ENCODE measurements around the gene AIF1. TPM values are rescaled to one million over a fixed set of nuclear protein-coding genes. Genes with fewer than 3 reads are reported as not detected.
A peak's percentile ranks its signal among the peaks of the same experiment; 100 is the strongest.

Gene AIF1
- total RNA-seq, 1 donor from 2014 or later = 109 TPM

DNA sequence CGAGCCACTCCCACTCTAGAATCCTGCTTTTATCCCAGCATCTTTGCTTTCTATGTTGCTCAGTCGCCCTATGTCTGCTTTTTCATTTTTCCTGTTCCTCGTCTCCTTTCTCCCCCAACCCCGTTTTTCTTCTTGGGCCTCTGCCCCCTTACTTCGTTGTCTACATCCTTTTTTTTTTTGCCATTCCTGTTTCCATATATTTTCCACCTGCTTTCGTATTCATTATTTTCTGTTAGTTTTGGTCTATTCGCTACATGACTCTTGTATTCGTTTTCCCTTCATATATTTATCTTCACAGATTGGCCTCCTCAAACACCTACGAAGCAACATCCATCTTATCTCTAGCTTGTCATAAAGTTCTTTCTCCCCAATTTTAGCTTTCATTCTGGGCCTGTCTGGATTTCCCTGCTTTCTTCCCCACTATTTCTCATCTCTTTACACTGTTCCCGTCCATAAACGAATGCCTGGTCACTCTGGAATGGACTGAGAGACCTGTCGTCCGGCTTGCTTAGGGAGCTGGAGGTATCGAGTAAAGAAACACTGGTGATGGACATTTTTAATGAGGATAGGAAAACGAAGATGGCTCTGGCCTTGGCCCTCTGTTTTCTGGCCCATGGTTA is 6.4 kb downstream of the AIF1 start:
- Histone ChIP-seq H3K4me1 (peaks cover 22% of the 10 kb centered on the region), H3K27me3 (ENCODE audit: low read depth) (no peaks in the 10 kb centered on the region), H3K4me3 (peak overlapping the region; percentile 80), H3K9me3 (no peaks in the 10 kb centered on the region), H3K36me3 (peaks cover 42% of the 10 kb centered on the region), H3K27ac (peak overlapping the region; percentile 97)
- ATAC-seq (no peak), DNase-seq (no peak)
- intact Hi-C loops (cut with DNase I) = no loop called here
- TF ChIP-seq, protein P1, sequence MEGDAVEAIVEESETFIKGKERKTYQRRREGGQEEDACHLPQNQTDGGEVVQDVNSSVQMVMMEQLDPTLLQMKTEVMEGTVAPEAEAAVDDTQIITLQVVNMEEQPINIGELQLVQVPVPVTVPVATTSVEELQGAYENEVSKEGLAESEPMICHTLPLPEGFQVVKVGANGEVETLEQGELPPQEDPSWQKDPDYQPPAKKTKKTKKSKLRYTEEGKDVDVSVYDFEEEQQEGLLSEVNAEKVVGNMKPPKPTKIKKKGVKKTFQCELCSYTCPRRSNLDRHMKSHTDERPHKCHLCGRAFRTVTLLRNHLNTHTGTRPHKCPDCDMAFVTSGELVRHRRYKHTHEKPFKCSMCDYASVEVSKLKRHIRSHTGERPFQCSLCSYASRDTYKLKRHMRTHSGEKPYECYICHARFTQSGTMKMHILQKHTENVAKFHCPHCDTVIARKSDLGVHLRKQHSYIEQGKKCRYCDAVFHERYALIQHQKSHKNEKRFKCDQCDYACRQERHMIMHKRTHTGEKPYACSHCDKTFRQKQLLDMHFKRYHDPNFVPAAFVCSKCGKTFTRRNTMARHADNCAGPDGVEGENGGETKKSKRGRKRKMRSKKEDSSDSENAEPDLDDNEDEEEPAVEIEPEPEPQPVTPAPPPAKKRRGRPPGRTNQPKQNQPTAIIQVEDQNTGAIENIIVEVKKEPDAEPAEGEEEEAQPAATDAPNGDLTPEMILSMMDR (IDR thresholded peaks at IDR 0.05) = no peak

DNA sequence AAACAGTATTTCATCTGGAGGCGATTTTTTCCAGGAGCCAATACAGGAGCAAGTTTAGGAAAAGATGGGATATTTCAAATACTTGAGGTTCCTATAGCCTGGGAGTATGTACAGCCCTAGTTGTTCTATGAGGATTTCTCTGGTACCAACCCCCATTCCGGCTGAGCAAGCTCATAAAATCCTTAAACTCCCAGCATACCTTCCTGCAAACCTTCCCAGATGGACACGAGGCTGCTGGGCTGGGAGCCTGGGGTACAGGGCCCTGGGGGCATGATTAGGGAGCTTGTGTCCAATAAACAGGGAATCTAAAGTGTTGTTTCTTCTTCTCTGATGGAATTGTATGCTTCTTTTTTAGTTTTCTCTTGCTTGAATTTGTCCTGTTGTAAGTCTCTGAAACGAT is 7.0 kb downstream of the AIF1 start:
- peak overlapping the region; percentile 80 for H3K4me3 ChIP-seq
- ATAC-seq (no peak), DNase-seq (no peak)
- intact Hi-C loops (cut with DNase I) = no loop called here
- no peaks in the 10 kb centered on the region for H3K27me3 ChIP-seq (ENCODE audit: low read depth)
- peaks cover 22% of the 10 kb centered on the region for H3K4me1 ChIP-seq
- TF ChIP-seq, protein P1 (IDR thresholded peaks at IDR 0.05) = no peak
- H3K36me3 ChIP-seq = peaks cover 48% of the 10 kb centered on the region
- no peaks in the 10 kb centered on the region for H3K9me3 ChIP-seq
- peak overlapping the region; percentile 97 for H3K27ac ChIP-seq

GRCh38 chr6:31622684-31623091 is 7.7 kb downstream of the AIF1 start:
- TF ChIP-seq, protein P1 (IDR thresholded peaks at IDR 0.05) = no peak
- H3K27ac ChIP-seq = peak overlapping the region; percentile 97
- DNase-seq = peak; percentile 66
- H3K4me3 ChIP-seq = no peak overlapping the region
- H3K27me3 ChIP-seq (ENCODE audit: low read depth) = no peaks in the 10 kb centered on the region
- H3K9me3 ChIP-seq = no peaks in the 10 kb centered on the region
- peaks cover 55% of the 10 kb centered on the region for H3K36me3 ChIP-seq
- ATAC-seq = no peak
- peaks cover 22% of the 10 kb centered on the region for H3K4me1 ChIP-seq
- intact Hi-C loops (cut with DNase I) = no loop called here

DNA sequence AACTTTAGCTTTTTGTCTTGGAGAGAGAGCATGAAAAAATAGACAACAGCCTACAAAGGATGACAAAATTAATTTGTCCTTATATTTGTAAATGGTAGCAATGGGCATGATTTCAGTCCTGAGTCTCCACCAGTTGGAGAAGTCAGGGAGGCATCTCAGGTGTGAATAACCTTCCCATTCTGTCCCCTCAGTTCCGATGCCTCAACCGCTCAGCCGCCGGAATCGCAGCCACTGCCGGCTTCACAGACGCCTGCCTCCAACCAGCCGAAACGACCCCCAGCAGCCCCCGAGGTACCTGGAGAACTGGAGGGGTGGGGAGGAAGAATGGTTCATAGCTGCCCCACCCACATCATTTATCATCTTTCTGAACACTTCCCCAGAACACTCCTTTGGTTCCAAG is 9.0 kb downstream of the AIF1 start:
- Histone ChIP-seq H3K4me1 (peaks cover 22% of the 10 kb centered on the region), H3K27me3 (ENCODE audit: low read depth) (no peaks in the 10 kb centered on the region), H3K36me3 (peaks cover 69% of the 10 kb centered on the region), H3K9me3 (no peaks in the 10 kb centered on the region), H3K27ac (no peak overlapping the region), H3K4me3 (no peak overlapping the region)
- DNase-seq (no peak), ATAC-seq (no peak)
- TF ChIP-seq, protein P1 (IDR thresholded peaks at IDR 0.05) = no peak
- intact Hi-C loops (cut with DNase I) = no loop called here

GRCh38 chr6:31626952-31627351 is 11.9 kb downstream of the AIF1 start:
- ATAC-seq (no peak), DNase-seq (no peak)
- Histone ChIP-seq H3K4me1 (peaks cover 9% of the 10 kb centered on the region), H3K4me3 (no peak overlapping the region), H3K27ac (no peak overlapping the region), H3K27me3 (ENCODE audit: low read depth) (no peaks in the 10 kb centered on the region), H3K9me3 (no peaks in the 10 kb centered on the region), H3K36me3 (peaks cover 97% of the 10 kb centered on the region)
- TF ChIP-seq, protein P1 (IDR thresholded peaks at IDR 0.05) = no peak
- intact Hi-C loops (cut with DNase I) = no loop called here

All from lower lobe of right lung (tissue), 2 donors.